ENCODE data around the gene CAPN8.

GRCh38 chr1:223708651-223709268 is 43.3 kb upstream of the CAPN8 start:
- TF ChIP-seq CTCF (conservative IDR thresholded peaks at IDR 0.05) (no peak), EZH2 (IDR thresholded peaks at IDR 0.05; ENCODE audit: low read depth) (no peak)

All from PC-9 (cell line).